ENCODE results near the gene RHD.
"Not testable (repeated sequence)": the region's sequence is repeated elsewhere in the genome, so short reads cannot be mapped to it uniquely, and the experiment has no call there.

- not testable (repeated sequence) for TF ChIP-seq EZH2 (IDR thresholded peaks at IDR 0.05; ENCODE audit: borderline replicate concordance, low read length); CTCF (IDR thresholded peaks at IDR 0.05; ENCODE audit: low read length)
Measured at GRCh38 chr1:25279693-25280111, 7.4 kb downstream of the RHD start.
